GM21786 (cell line): ENCODE measurements around the gene GAL3ST2.
"Not testable (repeated sequence)": the region's sequence is repeated elsewhere in the genome, so short reads cannot be mapped to it uniquely, and the experiment has no call there.

Experiments
- ATAC-seq: cut with Tn5 transposase; IDR thresholded peaks from one replicate; pipeline ENCODE4 v1.9.1; 2021; ENCODE audit not compliant: unreplicated experiment

GAL3ST2 gene

GRCh38 chr2:241776336-241777169 lies at the start of gene GAL3ST2:
Gene GAL3ST2 (plus strand): TSS chr2:241776822. CDS start chr2:241776956, 134 bp downstream.
- ATAC-seq: no peak

DNA sequence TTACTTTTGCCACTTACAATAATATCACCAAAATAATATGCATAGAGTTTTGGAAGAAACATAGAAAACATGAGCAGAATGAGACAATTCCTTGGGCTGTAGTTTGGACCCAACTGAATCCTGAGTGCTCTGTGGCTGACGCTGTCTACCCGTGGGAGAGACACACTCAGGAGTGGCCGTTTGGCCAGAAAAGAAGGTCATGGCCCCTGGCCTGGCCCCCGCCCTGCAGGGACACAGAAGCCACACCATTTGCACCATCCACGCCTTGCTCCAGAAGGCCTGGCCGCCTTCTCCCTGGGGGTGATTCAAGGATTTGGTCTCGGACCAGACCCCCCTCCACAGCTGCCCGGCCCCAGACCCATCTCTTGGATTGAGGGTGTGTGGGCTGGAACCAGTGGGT lies 48.6 kb upstream of the GAL3ST2 start:
- no peak for ATAC-seq

- ATAC-seq: no peak
Observed at GRCh38 chr2:241728627-241729026, 48.0 kb upstream of the GAL3ST2 start.

DNA sequence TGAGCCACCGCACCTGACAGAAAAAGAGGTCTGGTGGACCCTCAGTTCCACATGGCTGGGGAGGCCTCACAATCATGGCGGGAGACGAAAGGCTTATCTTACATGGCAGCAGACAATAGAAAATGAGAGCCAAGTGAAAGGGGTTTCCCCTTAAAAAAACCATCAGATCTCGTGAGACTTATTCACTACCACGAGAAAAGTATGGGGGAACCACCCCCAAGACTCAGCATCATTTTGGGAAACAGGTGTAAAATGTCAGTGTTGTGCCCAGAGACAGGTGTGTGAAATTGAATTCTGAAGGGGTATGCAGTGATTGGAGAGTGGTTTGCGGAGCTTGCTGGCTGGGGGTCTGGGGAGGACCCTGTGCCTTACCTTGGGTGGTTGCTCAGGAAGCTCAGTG lies 46.8 kb upstream of the GAL3ST2 start:
- ATAC-seq: no peak

DNA sequence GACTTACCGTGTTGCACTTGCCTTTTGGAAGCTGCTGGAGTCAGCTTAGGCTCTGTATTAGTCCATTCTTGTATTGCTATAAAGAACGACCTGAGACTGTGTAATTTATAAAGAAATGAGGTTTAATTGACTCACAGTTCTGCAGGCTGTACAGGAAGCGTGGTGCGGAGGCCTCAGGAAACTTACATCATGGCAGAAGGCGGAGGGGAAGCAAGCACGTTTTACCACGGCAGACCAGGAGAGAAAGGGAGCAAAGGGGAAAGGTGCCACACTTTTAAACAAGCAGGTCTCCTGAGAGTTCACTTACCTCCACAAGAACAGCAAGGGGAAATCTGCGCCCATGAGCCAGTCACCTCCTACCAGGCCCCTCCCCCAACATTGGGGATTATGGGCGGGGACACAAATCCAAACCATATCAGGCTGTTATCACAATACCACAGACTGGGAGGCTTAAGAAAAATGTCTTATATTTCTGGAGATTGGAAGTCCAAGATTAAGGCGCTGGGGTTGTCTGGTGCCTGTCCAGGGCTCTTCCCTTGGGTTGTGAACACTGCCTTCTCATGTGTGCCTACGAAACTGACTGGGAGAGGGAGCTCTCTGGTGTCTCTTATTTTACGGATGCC lies 45.8 kb upstream of the GAL3ST2 start:
- ATAC-seq: no peak

- ATAC-seq: not testable (repeated sequence)
Observed at GRCh38 chr2:241732513-241733186, 44.0 kb upstream of the GAL3ST2 start.

- ATAC-seq: no peak
Observed at GRCh38 chr2:241733391-241734207, 43.0 kb upstream of the GAL3ST2 start.

- ATAC-seq: peak; percentile 29
Observed at GRCh38 chr2:241734208-241734466, 42.5 kb upstream of the GAL3ST2 start.

DNA sequence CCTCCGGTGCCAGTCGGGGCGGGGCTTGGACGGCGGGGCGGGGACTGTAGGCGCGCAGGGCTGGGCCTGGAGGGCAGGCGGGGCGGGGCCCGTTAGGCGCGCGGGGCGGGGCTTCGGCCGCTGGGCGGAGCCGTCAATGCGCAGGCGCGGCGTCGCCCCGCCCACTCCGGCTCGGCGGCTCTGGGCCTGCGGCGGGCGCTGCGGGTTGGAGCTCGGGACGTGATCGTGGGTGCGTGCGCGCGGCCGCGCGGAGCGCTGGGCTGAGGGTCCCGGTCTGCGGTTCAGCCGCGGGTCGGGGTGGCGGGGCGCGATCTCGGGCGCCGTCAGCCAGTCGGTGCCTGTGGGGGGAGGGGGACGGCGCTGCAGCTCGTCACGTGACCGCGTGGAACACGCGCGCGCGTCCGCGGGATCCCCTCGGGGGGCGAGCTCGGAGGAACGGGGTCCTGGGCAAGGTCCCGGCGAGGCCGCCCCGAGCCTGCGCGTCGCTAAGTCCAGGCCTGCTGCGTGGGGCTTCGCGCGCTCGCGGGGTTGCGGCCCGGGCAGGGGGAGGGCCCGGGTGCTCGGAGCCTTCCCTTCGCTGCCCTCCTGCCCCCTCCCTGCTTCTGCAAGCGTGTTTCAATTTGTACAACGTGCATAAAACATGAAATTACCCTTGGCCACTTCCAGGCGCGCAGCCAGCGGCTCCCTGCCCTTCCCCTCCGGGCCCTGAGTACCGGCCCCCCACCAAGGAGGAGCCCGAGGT lies 42.0 kb upstream of the GAL3ST2 start, which contains the start of gene D2HGDH:
D2HGDH (plus strand) TSS at position 164 of the 742 bp plus-strand sequence. CDS start 595 bp downstream, outside the sequence.
- peak; percentile 70 for ATAC-seq

- no peak for ATAC-seq
Observed at GRCh38 chr2:241736111-241736510, 40.5 kb upstream of the GAL3ST2 start.

DNA sequence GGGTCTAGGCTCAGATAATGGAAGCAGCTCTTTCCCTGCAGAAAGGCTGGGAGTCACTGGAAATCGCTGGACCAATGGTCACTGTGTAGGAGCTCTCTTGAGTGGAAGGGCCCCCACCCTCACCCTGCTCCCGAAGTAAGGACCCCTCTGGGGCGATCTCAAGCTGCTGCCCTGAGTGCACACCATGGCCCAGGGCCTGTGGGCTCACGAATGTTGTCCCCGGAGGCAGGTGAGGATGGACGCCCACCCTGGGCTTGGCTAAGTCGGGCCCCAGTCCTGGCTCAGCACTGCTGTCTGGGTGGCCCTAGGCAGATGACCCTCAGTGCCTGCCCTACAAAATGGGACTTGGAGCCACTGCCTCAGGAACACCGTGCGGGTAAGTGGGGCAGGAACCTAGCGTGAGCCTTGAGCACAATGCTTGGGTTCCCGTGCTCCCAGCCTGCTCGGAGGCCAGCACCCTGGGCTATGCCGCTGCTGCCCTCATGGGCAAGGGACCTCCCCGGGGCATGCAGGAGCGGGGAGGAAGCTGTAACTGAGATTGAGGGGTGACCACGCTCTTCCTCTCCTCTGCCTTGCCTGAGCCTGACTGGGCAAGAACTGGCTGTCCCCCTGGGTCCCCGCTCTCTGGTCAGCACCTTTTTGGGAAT lies 38.5 kb upstream of the GAL3ST2 start:
- ATAC-seq: no peak

GRCh38 chr2:241739177-241739576 lies 37.4 kb upstream of the GAL3ST2 start:
- ATAC-seq: no peak

DNA sequence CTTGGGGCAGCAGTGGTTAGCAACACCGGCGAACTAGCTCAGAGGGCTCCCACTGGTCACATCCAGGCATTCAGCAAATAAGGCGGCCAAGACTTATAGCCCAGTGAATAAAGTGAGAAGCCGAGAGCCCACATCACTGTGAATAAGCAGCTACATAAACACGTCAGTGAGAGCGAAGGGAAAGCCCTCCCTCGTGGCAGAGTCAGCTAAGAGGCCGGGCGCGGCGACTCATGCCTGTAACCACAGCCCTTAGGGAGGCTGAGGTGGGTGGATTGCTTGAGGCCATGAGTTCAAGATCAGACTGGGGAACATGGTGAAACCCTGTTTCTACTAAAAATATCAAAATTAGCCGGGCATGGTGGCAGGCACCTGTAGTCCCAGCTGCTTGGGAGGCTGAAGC lies 37.0 kb upstream of the GAL3ST2 start:
- no peak for ATAC-seq

GRCh38 chr2:241741016-241741415 lies 35.6 kb upstream of the GAL3ST2 start:
- ATAC-seq: no peak

- no peak for ATAC-seq
Observed at GRCh38 chr2:241742320-241742939, 34.2 kb upstream of the GAL3ST2 start.

DNA sequence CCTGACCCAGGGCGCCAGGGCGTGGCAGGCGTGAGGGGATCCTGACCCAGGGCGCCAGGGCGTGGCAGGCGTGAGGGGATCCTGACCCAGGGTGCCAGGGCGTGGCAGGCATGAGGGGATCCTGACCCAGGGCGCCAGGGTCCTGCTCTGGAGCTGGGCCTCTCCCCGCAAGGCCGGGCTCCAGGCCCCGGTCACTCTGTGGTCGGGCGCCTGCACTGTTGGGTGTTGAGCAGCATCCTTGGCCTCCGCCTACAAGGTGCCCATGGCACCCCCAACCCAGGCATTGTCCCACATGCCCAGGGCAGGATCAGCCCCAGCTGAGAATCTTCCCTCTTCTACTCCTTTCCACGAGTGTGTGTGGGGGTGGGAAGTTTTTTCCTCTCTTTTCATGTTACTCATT lies 33.6 kb upstream of the GAL3ST2 start:
- not testable (repeated sequence) for ATAC-seq

DNA sequence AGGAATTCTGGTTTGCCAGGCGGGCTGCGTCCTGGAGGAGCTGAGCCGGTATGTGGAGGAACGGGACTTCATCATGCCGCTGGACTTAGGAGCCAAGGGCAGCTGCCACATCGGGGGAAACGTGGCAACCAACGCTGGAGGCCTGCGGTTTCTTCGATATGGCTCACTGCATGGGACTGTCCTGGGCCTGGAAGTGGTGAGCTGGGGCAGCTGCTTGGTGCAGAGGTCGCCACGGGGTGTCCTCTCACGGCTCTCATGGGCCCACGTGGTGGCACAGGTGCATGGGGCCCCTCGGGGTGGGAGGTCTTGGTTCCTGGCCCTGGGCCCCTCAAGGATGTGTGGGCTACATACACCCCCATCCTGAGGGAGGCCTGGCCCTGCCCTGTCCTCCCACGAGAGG lies 33.0 kb upstream of the GAL3ST2 start:
- ATAC-seq: no peak

- no peak for ATAC-seq
Observed at GRCh38 chr2:241744028-241744754, 32.4 kb upstream of the GAL3ST2 start.

DNA sequence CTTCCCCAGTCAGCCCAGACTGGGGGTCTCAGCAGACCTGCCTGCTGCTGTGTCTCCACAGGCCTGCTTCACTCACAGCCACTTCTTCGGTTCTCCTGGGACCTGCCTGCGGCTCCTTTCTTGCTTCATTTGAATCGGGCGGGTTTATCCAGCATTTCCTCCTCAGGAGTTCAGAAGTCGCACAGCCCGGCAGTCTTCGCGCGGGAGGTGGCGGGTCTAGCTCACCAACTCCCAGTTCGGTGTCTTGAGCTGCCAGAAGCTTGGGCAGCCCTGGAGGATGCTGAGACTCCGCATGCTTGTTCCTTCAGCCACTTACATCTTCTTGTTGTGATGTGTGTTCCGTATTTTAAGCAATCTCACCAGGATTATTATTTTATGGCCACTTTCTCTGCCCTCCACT lies 31.3 kb upstream of the GAL3ST2 start:
- no peak for ATAC-seq
